NCI-H2029 treated with DMSO at 0.1 percent for 48 hours (cell line): ENCODE data around the gene PRCP.
A peak's percentile ranks its signal among the peaks of the same experiment; 100 is the strongest.
"Not testable (repeated sequence)": the region's sequence is repeated elsewhere in the genome, so short reads cannot be mapped to it uniquely, and the experiment has no call there.

Experiments used
- DNase-seq: peaks from one replicate; lab custom pipeline; 2025; lab: John Stamatoyannopoulos, UW

The PRCP gene

GRCh38 chr11:82900277-82901164, at the start of gene PRCP:
Gene PRCP (minus strand): TSS chr11:82900430. CDS start chr11:82900402, 28 bp downstream.
- DNase-seq = peak; percentile 77

- DNase-seq = no peak
Observed at GRCh38 chr11:82949352-82949751, 49.1 kb upstream of the PRCP start.

GRCh38 chr11:82945682-82946081, 45.5 kb upstream of the PRCP start:
- no peak for DNase-seq

GRCh38 chr11:82945041-82945440, 44.8 kb upstream of the PRCP start:
- not testable (repeated sequence) for DNase-seq

GRCh38 chr11:82944198-82944597, 44.0 kb upstream of the PRCP start:
- DNase-seq = no peak

GRCh38 chr11:82943430-82943829, 43.2 kb upstream of the PRCP start:
- DNase-seq = not testable (repeated sequence)

GRCh38 chr11:82942376-82942775, 42.1 kb upstream of the PRCP start:
- DNase-seq = no peak

GRCh38 chr11:82939456-82939855, 39.2 kb upstream of the PRCP start:
- DNase-seq = no peak

GRCh38 chr11:82937554-82937953, 37.3 kb upstream of the PRCP start:
- no peak for DNase-seq

GRCh38 chr11:82936261-82936660, 36.0 kb upstream of the PRCP start:
- no peak for DNase-seq

- DNase-seq = no peak
Observed at GRCh38 chr11:82932564-82932963, 32.3 kb upstream of the PRCP start.

GRCh38 chr11:82930734-82931133, 30.5 kb upstream of the PRCP start:
- DNase-seq = no peak

- DNase-seq = no peak
Observed at GRCh38 chr11:82930229-82930628, 30.0 kb upstream of the PRCP start.

GRCh38 chr11:82929121-82929520, 28.9 kb upstream of the PRCP start:
- DNase-seq = no peak

GRCh38 chr11:82927264-82927880, 27.1 kb upstream of the PRCP start:
- peak; percentile 69 for DNase-seq

- DNase-seq = no peak
Observed at GRCh38 chr11:82924522-82925224, 24.4 kb upstream of the PRCP start.

- not testable (repeated sequence) for DNase-seq
Observed at GRCh38 chr11:82922396-82923173, 22.4 kb upstream of the PRCP start.

GRCh38 chr11:82920227-82920626, 20.0 kb upstream of the PRCP start:
- not testable (repeated sequence) for DNase-seq

- DNase-seq = not testable (repeated sequence)
Observed at GRCh38 chr11:82919786-82920185, 19.6 kb upstream of the PRCP start.

- no peak for DNase-seq
Observed at GRCh38 chr11:82909015-82909640, 8.9 kb upstream of the PRCP start.

GRCh38 chr11:82908311-82908710, 8.1 kb upstream of the PRCP start:
- DNase-seq = no peak
